IPS-20b (cell line): ENCODE measurements around the gene BBX.

Experiments used
- H3K27ac ChIP-seq: one replicate; pipeline ENCODE4 v1.5.1; 2013; ENCODE audit warnings: low read length
- H3K27me3 ChIP-seq: 2 replicates; pipeline ENCODE4 v1.6.1; 2013; ENCODE audit warnings: mild to moderate bottlenecking, low read length, inconsistent platforms; ENCODE audit not compliant: insufficient read depth
- H3K36me3 ChIP-seq: 2 replicates; pipeline ENCODE4 v1.6.1; 2013; ENCODE audit warnings: low read depth, mild to moderate bottlenecking, inconsistent platforms, low read length, moderate library complexity; ENCODE audit not compliant: insufficient read depth
- H3K4me1 ChIP-seq: 2 replicates; pipeline ENCODE4 v1.6.1; 2013; ENCODE audit warnings: mild to moderate bottlenecking, control low read depth, inconsistent platforms, low read length, moderate library complexity; ENCODE audit not compliant: insufficient read depth
- H3K4me3 ChIP-seq: 2 replicates; pipeline ENCODE4 v1.5.1; 2013; ENCODE audit warnings: mild to moderate bottlenecking, low read length, inconsistent platforms
- H3K9ac ChIP-seq: 2 replicates; pipeline ENCODE4 v1.6.1; 2013; ENCODE audit warnings: low read depth, mild to moderate bottlenecking, inconsistent platforms, low read length, moderate library complexity
- H3K9me3 ChIP-seq: 2 replicates; pipeline ENCODE4 v1.6.1; 2013; ENCODE audit warnings: mild to moderate bottlenecking, low read depth, low read length, inconsistent platforms; ENCODE audit not compliant: insufficient read depth

Gene BBX

DNA sequence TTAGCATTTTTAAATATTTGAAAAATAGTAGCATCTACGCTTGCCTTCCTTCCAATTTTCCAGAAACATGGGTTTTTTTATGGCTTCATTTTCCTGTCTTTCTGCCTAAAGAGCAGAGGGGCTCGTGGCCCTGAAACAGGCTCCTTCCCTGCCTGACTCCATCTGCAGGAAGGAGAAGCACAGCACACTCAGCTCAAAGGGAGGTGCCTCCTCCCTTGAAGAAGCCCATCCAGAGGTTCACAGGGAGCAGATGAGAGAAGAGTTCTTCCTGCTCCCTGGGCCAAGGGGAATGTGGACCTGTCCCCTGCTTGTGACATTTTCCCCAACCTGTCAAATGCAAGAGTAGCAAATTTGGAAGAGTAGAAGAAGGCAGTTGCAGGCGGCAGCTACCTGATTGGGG is 55.8 kb downstream of the BBX start:
- Histone ChIP-seq H3K4me1 (peaks cover 19% of the 10 kb centered on the region), H3K27ac (no peak overlapping the region), H3K27me3 (no peaks in the 10 kb centered on the region), H3K9ac (no peak overlapping the region), H3K36me3 (no peaks in the 10 kb centered on the region), H3K4me3 (no peak overlapping the region), H3K9me3 (no peaks in the 10 kb centered on the region)

DNA sequence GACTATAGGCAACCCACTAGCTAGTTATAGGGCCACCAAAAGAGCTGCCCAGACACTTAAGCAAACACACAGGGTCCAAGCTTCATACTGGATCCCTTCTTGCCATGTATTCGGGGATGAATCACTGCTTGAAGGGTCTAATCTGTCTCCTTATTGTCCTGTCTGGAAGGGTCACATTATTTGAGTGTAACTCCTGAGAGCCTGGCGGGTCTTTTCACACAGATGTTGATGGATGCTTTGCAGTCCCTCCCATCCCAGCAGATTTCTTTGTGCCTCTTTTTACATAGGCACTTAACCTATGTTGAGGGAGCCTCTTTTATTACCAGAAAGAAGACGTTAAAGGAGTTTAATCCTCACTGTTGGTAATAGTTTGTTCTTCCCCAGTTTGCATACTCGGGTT is 56.6 kb downstream of the BBX start:
- Histone ChIP-seq H3K36me3 (no peaks in the 10 kb centered on the region), H3K27ac (no peak overlapping the region), H3K4me3 (no peak overlapping the region), H3K9me3 (no peaks in the 10 kb centered on the region), H3K4me1 (peaks cover 19% of the 10 kb centered on the region), H3K27me3 (no peaks in the 10 kb centered on the region), H3K9ac (no peak overlapping the region)

DNA sequence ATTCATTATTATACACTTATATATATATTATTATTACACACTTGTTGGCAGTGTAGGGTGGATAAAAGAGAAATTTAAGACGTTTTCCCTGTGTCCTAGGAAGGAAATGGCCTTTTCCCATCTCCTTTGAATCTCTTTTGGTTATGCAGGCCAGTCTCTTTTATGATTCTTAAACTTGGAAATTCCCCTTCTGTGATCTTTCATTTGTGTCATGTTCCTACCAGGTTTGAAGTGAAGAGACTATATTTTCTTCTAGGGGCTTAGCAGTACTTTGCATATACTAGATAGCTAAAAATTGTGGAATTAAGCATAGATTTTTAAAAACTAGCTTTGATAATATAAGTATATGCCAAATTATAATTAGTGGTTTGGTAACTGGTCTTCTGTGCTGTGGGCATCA is 58.5 kb downstream of the BBX start:
- no peak overlapping the region for H3K9ac ChIP-seq
- H3K9me3 ChIP-seq = no peaks in the 10 kb centered on the region
- peaks cover 19% of the 10 kb centered on the region for H3K4me1 ChIP-seq
- H3K27me3 ChIP-seq = no peaks in the 10 kb centered on the region
- H3K27ac ChIP-seq = no peak overlapping the region
- H3K4me3 ChIP-seq = no peak overlapping the region
- H3K36me3 ChIP-seq = no peaks in the 10 kb centered on the region

DNA sequence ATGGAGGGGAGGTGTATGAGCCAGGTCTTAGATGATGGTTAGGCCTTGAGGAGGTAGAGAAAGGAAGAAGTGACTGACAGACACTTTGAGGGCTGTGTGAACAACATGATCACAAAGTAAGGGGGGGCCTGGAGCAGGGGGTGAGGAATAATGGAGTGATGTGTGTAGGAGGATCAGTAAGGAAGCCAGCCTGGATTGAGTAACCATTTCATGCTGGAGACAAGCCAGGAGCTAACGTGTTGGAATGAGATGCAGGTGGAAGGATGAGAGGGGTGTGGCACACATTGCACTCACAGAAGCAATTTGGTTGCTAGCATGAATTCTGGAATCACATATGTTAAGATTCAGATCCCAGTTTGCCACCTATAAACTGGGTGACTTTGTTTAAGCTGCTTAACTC is 65.5 kb downstream of the BBX start:
- no peaks in the 10 kb centered on the region for H3K4me1 ChIP-seq
- no peak overlapping the region for H3K27ac ChIP-seq
- H3K9me3 ChIP-seq = no peaks in the 10 kb centered on the region
- no peak overlapping the region for H3K4me3 ChIP-seq
- no peak overlapping the region for H3K9ac ChIP-seq
- no peaks in the 10 kb centered on the region for H3K27me3 ChIP-seq
- no peaks in the 10 kb centered on the region for H3K36me3 ChIP-seq

DNA sequence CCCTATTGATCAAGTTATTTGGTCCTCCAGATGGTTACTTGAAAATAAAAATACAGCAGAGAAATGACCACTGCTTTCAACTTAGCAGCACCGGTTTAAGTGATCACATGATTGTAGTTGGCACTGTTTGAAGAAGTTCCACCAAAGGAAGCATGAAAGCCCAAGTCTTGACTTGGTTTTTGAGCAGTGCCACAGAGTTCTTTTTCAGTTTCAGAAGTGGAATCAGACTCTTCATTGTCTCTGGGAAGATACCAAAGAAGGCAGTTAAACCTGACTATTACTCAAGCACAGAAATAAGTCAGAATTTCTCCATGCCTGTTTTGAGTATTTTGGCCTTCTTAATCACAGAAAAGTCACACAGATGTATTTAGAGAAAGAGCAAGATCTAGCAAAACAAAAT is 66.7 kb downstream of the BBX start:
- Histone ChIP-seq H3K27me3 (no peaks in the 10 kb centered on the region), H3K9ac (no peak overlapping the region), H3K4me1 (peaks cover 3% of the 10 kb centered on the region; the same call in 1 of the 2 replicates), H3K9me3 (no peaks in the 10 kb centered on the region), H3K36me3 (no peaks in the 10 kb centered on the region), H3K4me3 (no peak overlapping the region), H3K27ac (no peak overlapping the region)

DNA sequence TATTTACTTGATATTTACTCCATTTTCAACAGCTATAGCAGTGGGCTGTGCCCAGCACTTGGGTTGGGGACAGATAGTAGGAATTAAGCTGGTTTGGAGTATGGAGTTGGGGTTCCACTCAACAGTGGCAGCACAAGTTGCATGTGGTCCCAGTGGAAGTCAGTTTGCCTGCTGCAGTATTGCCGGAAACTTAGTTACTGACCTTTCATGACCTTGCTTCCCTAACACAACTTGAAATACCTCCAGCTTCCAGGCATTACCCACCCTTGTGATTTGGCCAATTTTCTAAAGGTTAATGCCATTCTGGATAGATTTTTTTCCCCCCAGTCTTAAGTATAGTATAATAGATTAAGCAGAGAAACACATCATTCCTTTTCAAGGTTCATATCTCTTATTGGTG is 68.0 kb downstream of the BBX start:
- no peak overlapping the region for H3K9ac ChIP-seq
- no peaks in the 10 kb centered on the region for H3K36me3 ChIP-seq
- no peaks in the 10 kb centered on the region for H3K27me3 ChIP-seq
- peaks cover 11% of the 10 kb centered on the region; the same call in 1 of the 2 replicates for H3K4me1 ChIP-seq
- H3K9me3 ChIP-seq = no peaks in the 10 kb centered on the region
- no peak overlapping the region for H3K4me3 ChIP-seq
- H3K27ac ChIP-seq = no peak overlapping the region

DNA sequence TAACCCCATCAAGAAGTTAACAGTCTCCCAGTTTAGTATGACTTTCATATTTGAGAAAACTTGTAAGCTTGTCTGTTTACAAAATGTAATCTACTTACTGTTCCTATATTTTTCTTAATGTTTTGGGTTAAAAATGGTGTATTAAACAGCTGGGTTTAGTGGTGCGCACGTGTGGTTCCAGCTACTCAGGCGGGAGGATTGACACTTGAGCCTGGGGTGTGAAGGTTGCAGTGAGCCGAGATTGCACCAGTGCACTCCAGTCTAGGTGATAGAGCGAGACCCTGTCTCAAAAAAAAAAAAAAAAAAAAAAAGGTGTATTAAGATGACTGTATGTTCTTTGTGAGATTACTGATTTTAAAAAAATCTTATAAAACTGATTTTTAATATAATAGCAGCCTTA is 69.3 kb downstream of the BBX start:
- Histone ChIP-seq H3K4me1 (peaks cover 18% of the 10 kb centered on the region; the same call in 1 of the 2 replicates), H3K27ac (no peak overlapping the region), H3K27me3 (no peaks in the 10 kb centered on the region), H3K9ac (no peak overlapping the region), H3K4me3 (no peak overlapping the region), H3K9me3 (no peaks in the 10 kb centered on the region), H3K36me3 (no peaks in the 10 kb centered on the region)

DNA sequence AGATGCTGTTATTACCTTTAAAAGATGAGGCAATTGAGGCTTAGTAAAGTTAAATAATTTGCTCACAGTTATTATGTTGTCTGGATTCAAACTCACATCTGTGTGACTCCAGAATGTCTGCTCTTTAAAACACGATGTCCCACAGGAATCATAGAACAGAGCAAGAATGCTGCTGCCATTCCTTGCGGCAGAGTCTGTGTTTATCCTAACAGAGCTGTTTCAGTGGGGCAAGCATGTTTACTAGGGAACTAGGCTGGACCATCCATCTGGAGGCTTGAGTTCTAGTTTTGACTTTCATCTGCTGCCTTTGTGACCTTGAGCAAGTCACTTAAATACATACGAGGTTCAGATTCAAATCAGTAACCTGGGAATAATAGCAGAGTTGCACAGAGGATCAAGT is 72.1 kb downstream of the BBX start:
- no peak overlapping the region for H3K4me3 ChIP-seq
- no peaks in the 10 kb centered on the region for H3K36me3 ChIP-seq
- H3K4me1 ChIP-seq = peaks cover 42% of the 10 kb centered on the region
- no peaks in the 10 kb centered on the region for H3K27me3 ChIP-seq
- H3K27ac ChIP-seq = no peak overlapping the region
- no peaks in the 10 kb centered on the region for H3K9me3 ChIP-seq
- no peak overlapping the region for H3K9ac ChIP-seq

DNA sequence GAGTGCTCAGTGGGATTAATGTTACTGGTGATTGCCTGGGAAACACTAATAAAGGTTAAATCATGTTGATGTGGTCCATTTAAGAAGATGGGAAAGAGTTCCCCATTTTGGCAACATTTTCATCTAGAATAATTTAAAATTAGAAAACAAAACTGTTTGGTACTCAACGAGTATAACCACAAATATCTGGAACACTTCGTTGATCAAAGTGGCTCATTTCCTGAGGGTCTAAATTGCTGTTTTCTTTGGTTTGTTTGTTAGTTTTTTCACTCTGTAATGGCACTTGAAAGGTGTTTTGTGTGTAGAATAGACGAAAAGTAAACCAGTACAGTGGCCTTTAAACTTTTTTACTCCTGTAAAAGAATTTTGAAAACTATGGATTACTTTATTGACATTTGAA is 73.9 kb downstream of the BBX start:
- H3K27me3 ChIP-seq = no peaks in the 10 kb centered on the region
- no peaks in the 10 kb centered on the region for H3K36me3 ChIP-seq
- no peak overlapping the region for H3K4me3 ChIP-seq
- H3K9ac ChIP-seq = no peak overlapping the region
- no peak overlapping the region for H3K27ac ChIP-seq
- H3K9me3 ChIP-seq = no peaks in the 10 kb centered on the region
- peaks cover 51% of the 10 kb centered on the region for H3K4me1 ChIP-seq

DNA sequence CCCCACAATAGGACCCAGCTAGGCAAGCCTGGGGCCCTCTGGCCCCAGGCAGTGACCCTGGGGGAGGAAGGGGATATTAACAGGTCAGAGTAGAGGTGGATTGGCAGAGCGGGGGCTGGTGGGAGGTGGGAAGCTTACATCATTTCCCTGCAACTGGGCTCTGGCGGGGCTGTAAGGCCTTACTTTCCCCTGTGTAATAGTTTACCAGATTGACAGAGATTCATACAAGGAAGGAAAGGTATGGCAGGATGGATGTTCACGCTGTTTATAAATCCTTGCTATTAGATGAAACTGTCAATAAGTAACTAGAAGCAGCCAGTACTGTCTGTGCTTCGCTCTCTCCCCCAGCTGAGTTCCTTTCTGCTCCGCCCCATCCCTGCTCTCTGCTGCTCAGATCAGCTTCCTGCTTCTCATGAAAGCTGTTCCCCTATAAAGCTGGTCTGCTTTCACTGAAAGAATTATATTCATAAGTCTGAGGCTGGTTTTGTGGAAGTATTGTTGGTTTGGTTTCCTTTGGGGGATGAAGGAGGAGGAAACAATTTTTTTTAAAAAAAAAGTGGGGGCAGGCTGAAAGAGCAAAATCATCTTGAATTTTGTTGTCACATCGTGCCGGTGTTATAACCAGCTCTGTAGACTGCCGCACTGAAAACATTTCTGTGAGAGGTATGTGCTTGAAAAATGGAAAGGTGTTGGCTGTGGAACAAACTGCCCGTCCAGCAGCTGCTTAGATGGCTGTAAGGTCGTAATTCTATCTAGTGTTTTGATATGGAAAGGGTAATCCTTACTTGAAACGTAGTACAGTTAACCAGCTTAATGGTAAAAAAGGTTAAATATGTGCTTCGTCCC is 76.4 kb downstream of the BBX start:
- Histone ChIP-seq H3K27me3 (no peaks in the 10 kb centered on the region), H3K9me3 (no peaks in the 10 kb centered on the region), H3K4me1 (peaks cover 51% of the 10 kb centered on the region), H3K27ac (peak overlapping the region; percentile 21), H3K9ac (peak overlapping the region; percentile 73), H3K4me3 (peak overlapping the region; percentile 58), H3K36me3 (no peaks in the 10 kb centered on the region)

DNA sequence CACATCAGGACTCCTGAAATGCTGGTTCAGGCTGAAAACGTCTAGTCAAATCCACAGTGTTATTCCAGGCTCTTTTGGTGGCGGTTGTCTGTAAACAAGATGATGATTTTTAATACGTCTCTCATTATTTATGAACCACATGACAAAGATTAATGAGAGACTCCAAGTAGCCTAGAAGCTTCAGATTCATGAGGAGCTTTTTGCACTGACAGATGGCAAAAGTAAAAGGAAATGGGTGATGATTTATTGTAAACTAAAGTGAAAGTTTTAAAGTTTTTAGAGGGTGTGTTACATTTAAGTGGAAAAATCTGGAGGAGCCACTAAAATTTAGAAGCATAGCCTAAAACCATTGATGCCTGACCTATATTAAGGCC is 77.0 kb downstream of the BBX start:
- Histone ChIP-seq H3K4me3 (peak overlapping the region; percentile 58; the same call in 1 of the 2 replicates), H3K9me3 (no peaks in the 10 kb centered on the region), H3K9ac (peak overlapping the region; percentile 73), H3K27me3 (no peaks in the 10 kb centered on the region), H3K36me3 (no peaks in the 10 kb centered on the region), H3K27ac (peak overlapping the region; percentile 21), H3K4me1 (peaks cover 48% of the 10 kb centered on the region)

DNA sequence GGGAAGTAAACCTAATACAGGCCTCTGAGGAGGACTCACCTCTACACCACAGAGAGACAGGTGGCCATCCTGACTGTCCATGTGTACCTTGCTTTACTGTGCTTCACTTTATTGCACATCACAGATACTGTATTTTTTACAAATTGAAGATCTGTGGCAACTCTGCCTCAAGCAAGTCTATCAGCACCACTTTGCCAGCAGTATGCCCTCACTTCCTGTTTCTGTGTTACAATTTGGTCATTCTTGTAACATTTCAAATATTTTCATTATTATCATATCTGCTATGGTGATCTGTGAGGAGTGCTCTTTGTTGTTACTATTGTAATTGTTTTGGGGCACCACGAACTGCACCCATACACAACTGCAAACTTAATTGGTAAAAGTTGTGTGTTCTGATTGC is 78.0 kb downstream of the BBX start:
- no peak overlapping the region for H3K9ac ChIP-seq
- H3K4me3 ChIP-seq = no peak overlapping the region
- no peak overlapping the region for H3K27ac ChIP-seq
- H3K36me3 ChIP-seq = no peaks in the 10 kb centered on the region
- H3K4me1 ChIP-seq = peaks cover 43% of the 10 kb centered on the region
- H3K27me3 ChIP-seq = no peaks in the 10 kb centered on the region
- H3K9me3 ChIP-seq = no peaks in the 10 kb centered on the region
